GM20431 (cell line): ENCODE results near the gene KIAA1217.
"Not testable (repeated sequence)": the region's sequence is repeated elsewhere in the genome, so short reads cannot be mapped to it uniquely, and the experiment has no call there.

Experiments
- in situ Hi-C: fragments of 300-500 bp; cut with MseI, MboI; formaldehyde crosslinking; loops from one replicate; pipeline ENCODE4 v1.15.0; 2020; ENCODE audit warnings: low sequenced_read_pairs; ENCODE audit not compliant: unreplicated experiment

Gene KIAA1217

GRCh38 chr10:24428410-24428782 is 219.5 kb downstream of the KIAA1217 start:
- in situ Hi-C loops: no loop called here

- in situ Hi-C loops: no loop called here
Observed at GRCh38 chr10:24430591-24430990, 221.7 kb downstream of the KIAA1217 start.

DNA sequence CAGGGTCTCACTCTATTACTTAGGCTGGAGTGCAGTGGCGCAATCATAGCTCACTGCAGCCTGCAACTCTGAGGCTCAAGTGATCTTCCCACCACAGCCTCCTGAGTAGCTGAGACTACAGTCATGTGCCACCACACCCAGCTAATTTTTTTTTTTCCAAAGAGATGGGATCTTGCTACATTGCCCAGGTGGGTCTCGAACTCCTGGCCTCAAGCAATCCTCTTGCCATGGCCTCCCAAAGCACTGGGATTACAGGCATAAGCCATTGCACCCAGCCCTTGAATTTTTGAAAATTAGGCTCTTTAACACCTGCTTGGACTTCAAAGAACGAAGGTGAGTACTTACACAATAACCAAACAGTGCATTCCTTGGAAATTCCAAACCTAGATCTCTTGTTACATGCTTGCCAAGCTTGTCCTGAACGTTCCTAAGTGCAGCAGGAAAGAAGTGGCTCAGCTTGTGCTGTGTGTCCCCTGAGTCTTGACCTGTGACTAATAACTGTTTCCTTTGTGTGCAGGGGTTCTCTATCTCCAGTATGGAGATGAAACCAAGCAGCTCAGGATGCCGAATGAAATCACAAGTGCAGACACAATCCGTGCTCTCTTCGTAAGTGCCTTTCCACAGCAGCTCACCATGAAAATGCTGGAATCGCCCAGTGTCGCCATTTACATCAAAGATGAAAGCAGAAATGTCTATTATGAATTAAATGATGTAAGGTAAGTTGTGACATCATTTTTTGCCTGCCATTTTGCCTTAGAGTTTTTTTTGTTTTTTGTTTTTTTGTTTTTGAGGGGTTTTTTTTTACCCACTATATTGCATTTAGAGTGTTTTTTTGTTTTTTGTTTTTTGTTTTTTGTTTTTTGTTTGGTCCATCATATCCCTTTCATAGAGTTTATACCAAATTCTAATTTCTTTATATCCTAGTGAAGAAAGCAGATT is 223.8 kb downstream of the KIAA1217 start:
- in situ Hi-C loops: no loop called here

- in situ Hi-C loops: no loop called here
Observed at GRCh38 chr10:24433705-24434104, 224.8 kb downstream of the KIAA1217 start.

GRCh38 chr10:24434961-24435360 is 226.0 kb downstream of the KIAA1217 start:
- in situ Hi-C loops: no loop called here

- in situ Hi-C loops: no loop called here
Observed at GRCh38 chr10:24435374-24435773, 226.4 kb downstream of the KIAA1217 start.

DNA sequence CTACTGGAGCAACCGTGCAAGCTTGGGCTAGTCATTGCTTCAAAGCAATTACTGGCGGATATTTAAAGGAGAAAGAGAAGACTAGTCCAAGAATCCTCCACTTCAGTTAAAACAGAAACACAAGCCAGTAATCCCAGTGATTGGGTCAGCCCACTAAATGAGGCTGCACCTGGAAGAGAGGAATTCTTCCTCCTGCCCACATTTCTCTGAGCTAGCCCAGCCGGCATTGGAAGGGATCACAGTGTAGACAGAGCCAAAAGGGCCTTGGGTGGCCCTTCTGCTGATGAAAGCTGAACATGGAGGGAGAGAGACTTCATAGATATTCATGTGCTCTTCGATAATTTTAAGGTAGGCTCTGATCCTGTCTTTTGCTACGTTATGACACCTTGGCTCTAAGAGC is 228.4 kb downstream of the KIAA1217 start:
- in situ Hi-C loops: no loop called here

GRCh38 chr10:24438800-24439199 is 229.9 kb downstream of the KIAA1217 start:
- in situ Hi-C loops: no loop called here

DNA sequence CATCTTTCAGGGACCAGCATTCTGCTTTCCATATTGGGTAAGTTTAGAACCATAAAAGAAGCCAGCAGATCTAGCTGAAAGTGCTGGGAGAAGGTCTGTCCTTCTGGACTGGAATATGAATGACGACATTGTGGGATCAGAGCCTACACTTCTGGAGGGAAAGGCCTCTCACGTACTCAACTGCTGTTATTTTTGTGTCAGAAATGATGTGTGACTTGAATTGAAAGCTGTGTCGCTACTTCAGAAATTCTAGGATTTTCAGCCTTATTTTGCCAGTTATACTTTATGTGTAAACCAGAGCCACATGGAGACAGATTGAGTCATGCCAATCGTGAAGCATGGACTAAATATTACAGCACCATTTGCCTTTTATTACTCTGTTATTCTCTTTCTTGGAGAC is 231.0 kb downstream of the KIAA1217 start:
- in situ Hi-C loops: no loop called here

- in situ Hi-C loops: no loop called here
Observed at GRCh38 chr10:24440817-24441797, 232.2 kb downstream of the KIAA1217 start.

DNA sequence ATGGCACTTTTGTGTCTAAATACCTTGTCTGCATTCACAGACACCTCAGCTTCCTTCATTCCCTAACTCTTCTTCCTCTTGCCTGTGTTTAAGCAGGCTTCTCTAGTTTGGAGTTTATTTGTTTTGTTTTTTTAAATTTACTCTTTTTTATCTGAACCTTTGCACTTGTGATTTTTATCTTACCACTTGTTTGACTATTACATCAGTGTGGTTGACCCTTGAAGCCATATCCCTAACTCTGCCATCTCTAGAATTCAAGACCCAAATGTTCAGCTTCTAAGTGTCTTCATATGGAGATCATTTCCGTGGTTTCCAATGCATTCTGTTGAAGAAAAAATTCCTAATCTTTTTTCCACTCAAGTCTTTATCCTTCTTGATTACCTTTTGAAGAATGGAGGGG is 233.3 kb downstream of the KIAA1217 start:
- in situ Hi-C loops: no loop called here

DNA sequence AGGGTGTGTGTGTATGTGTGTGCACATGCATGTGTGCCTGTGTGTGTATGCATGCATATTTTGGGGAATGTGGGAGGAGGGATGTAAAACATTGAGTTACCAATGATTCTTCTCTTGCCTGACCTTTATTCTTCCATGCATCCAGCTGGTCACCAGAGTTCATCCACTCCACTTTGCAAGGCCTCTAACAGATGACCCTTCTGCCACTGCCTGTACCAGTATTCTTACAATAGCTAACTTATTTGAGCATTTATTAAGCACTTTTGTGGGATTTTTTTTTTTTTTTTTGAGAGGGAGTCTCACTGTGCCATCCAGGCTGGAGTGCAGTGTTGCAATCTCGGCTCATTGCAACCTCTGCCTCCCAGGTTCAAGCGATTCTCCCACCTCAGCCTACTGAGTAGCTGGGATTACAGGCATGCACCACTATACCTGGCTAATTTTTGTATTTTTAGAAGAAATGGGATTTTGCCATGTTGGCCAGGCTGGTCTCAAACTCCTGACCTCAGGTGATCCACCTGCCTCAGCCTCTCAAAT is 233.8 kb downstream of the KIAA1217 start:
- in situ Hi-C loops: not testable (repeated sequence)

DNA sequence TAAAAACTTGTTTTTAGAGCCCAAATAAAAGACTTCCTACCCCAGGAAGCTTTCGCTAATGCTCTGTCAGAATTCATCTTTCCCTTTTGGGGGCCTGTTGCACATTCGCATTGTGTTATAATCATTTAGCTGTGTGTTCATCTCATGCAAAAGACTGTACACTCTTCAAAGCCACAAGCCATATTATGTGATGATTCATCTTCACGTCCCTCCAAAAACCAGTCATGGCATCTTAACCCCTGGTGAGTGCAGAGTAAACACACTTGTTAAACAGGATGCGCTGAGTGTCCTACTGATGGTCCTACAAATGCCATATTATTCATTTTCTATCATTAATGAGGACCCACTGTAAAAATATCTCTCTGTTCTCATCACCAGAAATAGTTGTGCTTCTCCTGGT is 235.4 kb downstream of the KIAA1217 start:
- in situ Hi-C loops: no loop called here

GRCh38 chr10:24445958-24446357 is 237.0 kb downstream of the KIAA1217 start:
- in situ Hi-C loops: not testable (repeated sequence)

GRCh38 chr10:24446739-24447138 is 237.8 kb downstream of the KIAA1217 start:
- in situ Hi-C loops: no loop called here

GRCh38 chr10:24448351-24448999 is 239.5 kb downstream of the KIAA1217 start:
- in situ Hi-C loops: no loop called here

DNA sequence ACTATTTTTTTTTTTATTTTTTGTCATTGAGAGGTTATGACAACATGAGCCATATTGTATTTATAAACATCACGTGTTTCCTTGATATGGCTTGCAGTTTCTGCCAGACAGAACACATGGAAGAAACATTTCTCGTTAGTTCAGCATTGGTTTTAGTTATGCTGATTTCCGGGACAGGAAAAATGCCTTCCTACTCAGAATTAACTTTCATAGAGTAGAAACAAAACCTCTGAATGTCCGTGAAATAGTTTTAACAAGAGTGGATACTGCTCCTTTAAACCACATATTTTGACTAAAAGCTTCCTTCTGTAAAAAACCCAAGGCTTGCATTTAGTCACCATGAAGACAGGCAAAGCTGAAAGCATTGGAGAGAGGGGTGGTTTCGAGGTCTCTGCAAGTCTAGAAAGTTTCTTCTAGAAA is 240.4 kb downstream of the KIAA1217 start:
- in situ Hi-C loops: no loop called here

- in situ Hi-C loops: no loop called here
Observed at GRCh38 chr10:24449769-24450310, 240.9 kb downstream of the KIAA1217 start.

- in situ Hi-C loops: no loop called here
Observed at GRCh38 chr10:24451325-24451820, 242.4 kb downstream of the KIAA1217 start.

DNA sequence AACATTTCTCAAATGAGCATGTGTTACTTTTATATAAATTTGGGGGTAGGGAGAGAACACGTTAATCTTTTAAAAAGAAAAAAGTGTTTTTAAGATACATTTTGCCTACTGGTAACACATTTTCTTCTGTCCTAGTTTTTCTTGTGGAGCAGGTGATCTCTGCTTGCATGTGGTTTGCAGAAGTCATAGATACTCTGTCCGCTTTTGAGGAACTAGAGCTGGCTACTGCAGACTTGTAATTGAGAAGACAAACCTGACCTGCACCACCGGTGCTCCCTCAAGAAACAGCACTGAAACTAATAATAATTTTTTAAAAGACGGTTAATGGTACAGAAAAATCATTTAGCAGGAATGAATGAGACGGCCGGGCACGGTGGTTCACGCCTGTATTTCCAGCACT is 243.1 kb downstream of the KIAA1217 start:
- in situ Hi-C loops: no loop called here
